ENCODE measurements around the gene SH2D4B.

SH2D4B gene

GRCh38 chr10:80598084-80598798 lies 60.5 kb downstream of the SH2D4B start:
- Histone ChIP-seq H3K4me3 (ENCODE audit: low read depth, low read length) (no peak overlapping the region), H3K9me3 (no peaks in the 10 kb centered on the region), H3K4me1 (no peaks in the 10 kb centered on the region), H3K27me3 (no peaks in the 10 kb centered on the region), H3K36me3 (no peaks in the 10 kb centered on the region)
- TF ChIP-seq CTCF (IDR thresholded peaks at IDR 0.05; ENCODE audit: low read depth, low read length) = no peak
- DNase-seq = no peak

- no peak overlapping the region for H3K4me3 ChIP-seq (ENCODE audit: low read depth, low read length)
- TF ChIP-seq CTCF (IDR thresholded peaks at IDR 0.05; ENCODE audit: low read depth, low read length) = no peak
- no peaks in the 10 kb centered on the region for H3K27me3 ChIP-seq
- no peaks in the 10 kb centered on the region for H3K36me3 ChIP-seq
- H3K9me3 ChIP-seq = no peaks in the 10 kb centered on the region
- DNase-seq = no peak
- H3K4me1 ChIP-seq = no peaks in the 10 kb centered on the region
These were observed 61.2 kb downstream of the SH2D4B start for GRCh38 chr10:80598951-80599350.

- no peaks in the 10 kb centered on the region for H3K4me1 ChIP-seq
- TF ChIP-seq CTCF (IDR thresholded peaks at IDR 0.05; ENCODE audit: low read depth, low read length) = peak; percentile 84
- no peak overlapping the region for H3K4me3 ChIP-seq (ENCODE audit: low read depth, low read length)
- no peaks in the 10 kb centered on the region for H3K9me3 ChIP-seq
- DNase-seq = peak; percentile 50
- H3K36me3 ChIP-seq = no peaks in the 10 kb centered on the region
- no peaks in the 10 kb centered on the region for H3K27me3 ChIP-seq
These were observed 61.7 kb downstream of the SH2D4B start for GRCh38 chr10:80599424-80599847.

GRCh38 chr10:80600256-80600655 lies 62.6 kb downstream of the SH2D4B start:
- no peak for DNase-seq
- Histone ChIP-seq H3K4me1 (no peaks in the 10 kb centered on the region), H3K4me3 (ENCODE audit: low read depth, low read length) (no peak overlapping the region), H3K27me3 (no peaks in the 10 kb centered on the region), H3K9me3 (no peaks in the 10 kb centered on the region), H3K36me3 (no peaks in the 10 kb centered on the region)
- TF ChIP-seq CTCF (IDR thresholded peaks at IDR 0.05; ENCODE audit: low read depth, low read length) = no peak

- Histone ChIP-seq H3K9me3 (no peaks in the 10 kb centered on the region), H3K27me3 (no peaks in the 10 kb centered on the region), H3K4me3 (ENCODE audit: low read depth, low read length) (no peak overlapping the region), H3K36me3 (no peaks in the 10 kb centered on the region), H3K4me1 (no peaks in the 10 kb centered on the region)
- DNase-seq = no peak
- TF ChIP-seq CTCF (IDR thresholded peaks at IDR 0.05; ENCODE audit: low read depth, low read length) = no peak
These were observed 65.2 kb downstream of the SH2D4B start for GRCh38 chr10:80602881-80603280.

- Histone ChIP-seq H3K4me1 (no peaks in the 10 kb centered on the region), H3K9me3 (no peaks in the 10 kb centered on the region), H3K4me3 (ENCODE audit: low read depth, low read length) (no peak overlapping the region), H3K36me3 (no peaks in the 10 kb centered on the region), H3K27me3 (no peaks in the 10 kb centered on the region)
- DNase-seq = no peak
- no peak for TF ChIP-seq CTCF (IDR thresholded peaks at IDR 0.05; ENCODE audit: low read depth, low read length)
These were observed 65.8 kb downstream of the SH2D4B start for GRCh38 chr10:80603516-80603915.

Measured in BE2C (cell line).